SW 1271 (cell line): Measurements from ENCODE around the gene CLEC20A.
"Not testable (repeated sequence)": the region's sequence is repeated elsewhere in the genome, so short reads cannot be mapped to it uniquely, and the experiment has no call there.

Experiments used
- DNase-seq, 2 experiments: peaks; one replicate each; lab custom pipeline; 2025; lab: John Stamatoyannopoulos, UW

Gene CLEC20A

GRCh38 chr1:178529364-178530036 is 32.7 kb upstream of the CLEC20A start:
- DNase-seq = no peak

- DNase-seq = no peak
These were observed 32.2 kb upstream of the CLEC20A start for GRCh38 chr1:178528953-178529335.

- DNase-seq = no peak
These were observed 31.6 kb upstream of the CLEC20A start for GRCh38 chr1:178528228-178528952.

GRCh38 chr1:178527117-178527516 is 30.4 kb upstream of the CLEC20A start:
- DNase-seq = no peak

GRCh38 chr1:178521241-178521640 is 24.5 kb upstream of the CLEC20A start:
- no peak for DNase-seq

GRCh38 chr1:178520803-178521202 is 24.0 kb upstream of the CLEC20A start:
- DNase-seq = no peak

- DNase-seq = no peak
These were observed 22.1 kb upstream of the CLEC20A start for GRCh38 chr1:178518894-178519293.

GRCh38 chr1:178516110-178516509 is 19.3 kb upstream of the CLEC20A start:
- no peak for DNase-seq

- no peak for DNase-seq
These were observed 16.7 kb upstream of the CLEC20A start for GRCh38 chr1:178513278-178513983.

GRCh38 chr1:178512566-178513277 is 16.0 kb upstream of the CLEC20A start, which contains the start of gene TEX35:
TEX35 (plus strand) TSS chr1:178513109; CDS start chr1:178513189, 80 bp downstream.
- DNase-seq = no peak

GRCh38 chr1:178510155-178510554 is 13.4 kb upstream of the CLEC20A start:
- DNase-seq = no peak

- DNase-seq = no peak
These were observed 12.7 kb upstream of the CLEC20A start for GRCh38 chr1:178509414-178510007.

- DNase-seq = no peak
These were observed 9.9 kb upstream of the CLEC20A start for GRCh38 chr1:178506669-178507068.

GRCh38 chr1:178506177-178506576 is 9.4 kb upstream of the CLEC20A start:
- DNase-seq = no peak

GRCh38 chr1:178504286-178504685 is 7.5 kb upstream of the CLEC20A start:
- no peak for DNase-seq

GRCh38 chr1:178503849-178504248 is 7.1 kb upstream of the CLEC20A start:
- no peak for DNase-seq

GRCh38 chr1:178503316-178503715 is 6.6 kb upstream of the CLEC20A start:
- not testable (repeated sequence) for DNase-seq

- no peak for DNase-seq
These were observed 6.1 kb upstream of the CLEC20A start for GRCh38 chr1:178502856-178503255.

- DNase-seq = no peak
These were observed 5.6 kb upstream of the CLEC20A start for GRCh38 chr1:178502330-178502714.

- DNase-seq = peak in 1 of 2 experiments; percentile 8
These were observed 5.1 kb upstream of the CLEC20A start for GRCh38 chr1:178501705-178502329.

- DNase-seq = no peak
These were observed 4.3 kb upstream of the CLEC20A start for GRCh38 chr1:178500936-178501554.
